Subcutaneous preadipocyte (primary cell): ENCODE results near the gene TMEM161B. TPM values are rescaled to one million over a fixed set of nuclear protein-coding genes. Genes with fewer than 3 reads are reported as not detected.

Source experiments
- small RNA-seq: library from RNA; depleted of rRNA; stranded (forward); fragments of <200 nt; gene quantifications from one replicate; pipeline ENCODE3, GENCODE V24; 2012
- total RNA-seq: library from RNA; depleted of rRNA; stranded (reverse); fragments of >200 nt; gene quantifications from 2 replicates; pipeline ENCODE4 v1.2.3, GENCODE V29; 2012

TMEM161B gene
- total RNA-seq, result 11.4 and 16.6 TPM in 2 replicates

DNA sequence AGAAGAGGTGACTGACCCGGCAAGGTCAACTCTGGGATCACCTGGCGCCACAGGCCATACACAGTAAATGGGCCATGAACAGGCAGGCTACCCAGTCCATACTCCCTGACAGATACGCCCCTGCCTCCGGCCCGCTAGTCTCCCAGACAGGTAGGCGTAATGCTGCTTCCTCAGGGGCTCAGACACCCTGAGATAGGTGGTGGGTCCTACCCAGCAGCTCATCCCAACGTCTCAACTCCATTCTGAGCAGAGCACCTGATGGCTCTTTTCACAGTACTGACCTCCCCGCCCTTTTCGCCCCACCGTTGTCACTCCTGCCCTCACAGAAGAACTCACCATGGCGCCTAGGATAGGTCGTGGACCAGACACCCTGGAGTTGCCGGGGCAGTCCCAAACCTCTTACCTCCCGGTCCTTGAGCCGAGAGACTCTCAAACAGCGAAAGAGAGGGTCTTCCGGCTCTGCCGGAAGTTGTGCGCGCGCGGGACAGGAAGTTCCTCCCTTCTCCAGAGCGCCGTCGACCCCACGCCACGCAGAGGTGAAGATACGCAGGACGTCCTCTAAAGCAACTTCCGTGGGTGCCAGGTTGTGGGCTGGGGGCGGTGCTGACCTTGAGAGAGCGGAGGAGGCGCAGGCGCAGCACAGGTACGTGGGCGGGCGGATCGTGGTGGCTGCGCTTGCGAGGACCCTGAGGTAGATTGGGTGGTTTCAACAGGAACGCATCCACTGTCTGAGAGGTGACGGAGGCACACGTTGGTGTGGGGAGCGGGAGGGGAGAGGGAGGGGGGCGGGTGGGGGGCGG lies at the start of gene TMEM161B:
TMEM161B (minus strand) TSS at position 461 of the 800 bp plus-strand sequence; CDS start at position 339, 122 bp downstream.

Small RNA genes within 50 kb of the gene (small RNA-seq; reads per million reads assigned to genes)
- gene RNA5SP187, result not detected
